Measurements from ENCODE around the gene D2HGDH. TPM values are rescaled to one million over a fixed set of nuclear protein-coding genes. Genes with fewer than 3 reads are reported as not detected.

The D2HGDH gene
- total and polyA plus RNA-seq, 2 of the 8 experiments (the other 6 are each of a cell fraction or from before 2014, with no cell fraction given) = 3.4 to 8.1 TPM

DNA sequence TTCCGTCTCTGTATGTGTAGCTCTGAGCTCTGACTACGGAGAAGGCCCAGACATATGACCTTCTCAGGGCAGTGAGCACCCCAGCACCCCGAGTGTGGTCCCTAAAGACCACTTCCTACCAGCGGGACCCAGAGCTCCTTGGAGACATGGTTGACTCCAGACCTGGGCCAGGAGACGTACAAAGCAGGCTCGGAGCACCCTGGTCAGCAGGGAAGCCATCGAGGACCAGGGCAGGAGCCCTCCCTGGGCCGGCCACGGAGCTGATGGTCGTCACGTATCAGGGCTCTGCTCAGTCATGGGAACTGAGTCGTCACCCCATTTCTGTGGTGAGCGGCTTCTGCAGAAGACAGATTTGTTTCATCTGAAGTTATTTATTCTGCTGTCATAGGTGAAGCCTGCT lies 61.8 kb downstream of the D2HGDH start:
- DNase-seq (ENCODE audit: low read depth in 1 of 2, low spot score in 2 of 2) = no peak
- Histone ChIP-seq H2BK120ac (replicated peaks; ENCODE audit: low read depth, low read length) (no peak overlapping the region), H3K56ac (replicated peaks; ENCODE audit: insufficient read length, low read depth, low read length) (no peak overlapping the region), H3K27ac (ENCODE audit: low read depth, low read length) (no peak overlapping the region), H3K9ac (replicated peaks in 1 of 4; ENCODE audit: extremely low read depth in 1 of 4, low read depth in 3 of 4, low read length in 3 of 4) (no peak overlapping the region), H4K91ac (replicated peaks; ENCODE audit: insufficient read length, low read length) (no peak overlapping the region), H3K79me2 (ENCODE audit: control insufficient read depth in 1 of 2, insufficient read depth in 2 of 2, low read length in 2 of 2) (no peaks in the 10 kb centered on the region), H2BK12ac (ENCODE audit: low read depth, low read length) (no peak overlapping the region), H3K4me2 (ENCODE audit: insufficient read depth in 1 of 2, low read depth in 2 of 2, low read length in 2 of 2) (no peak overlapping the region), H2BK20ac (ENCODE audit: low read length) (no peak overlapping the region), H3K23ac (ENCODE audit: insufficient read length) (no peak overlapping the region), H4K20me1 (replicated peaks in 1 of 2; ENCODE audit: control insufficient read depth in 1 of 2, insufficient read depth in 2 of 2, low read length in 2 of 2) (no peaks in the 10 kb centered on the region), H2BK5ac (ENCODE audit: low read depth, low read length) (no peak overlapping the region), H3K36me3 (ENCODE audit: control insufficient read depth in 2 of 4, insufficient read depth in 4 of 4, low read length in 3 of 4) (no peaks in the 10 kb centered on the region), H2AK5ac (ENCODE audit: low read depth, low read length) (no peak overlapping the region), H2AFZ (ENCODE audit: low read length) (no peak overlapping the region), H3K4ac (replicated peaks; ENCODE audit: insufficient read length, low read depth, low read length) (no peak overlapping the region), H2BK15ac (ENCODE audit: low read length) (no peak overlapping the region), H3K4me1 (replicated peaks in 1 of 4; ENCODE audit: control insufficient read depth in 3 of 4, insufficient read depth in 4 of 4, low read length in 3 of 4) (no peaks in the 10 kb centered on the region), H3K4me3 (ENCODE audit: extremely low read depth in 1 of 4, insufficient read depth in 2 of 4, low read depth in 3 of 4, low read length in 4 of 4) (no peak overlapping the region), H3K23me2 (ENCODE audit: low read depth, low read length) (peaks cover 2% of the 10 kb centered on the region; the same call in 1 of the 2 replicates), H3K18ac (ENCODE audit: extremely low read depth, low read length) (no peak overlapping the region), H3K27me3 (replicated peaks in 1 of 4; ENCODE audit: control insufficient read depth in 3 of 4, extremely low read depth in 1 of 4, insufficient read depth in 3 of 4, low read length in 3 of 4) (no peaks in the 10 kb centered on the region), H4K8ac (ENCODE audit: extremely low read depth, insufficient read depth, low read length) (no peak overlapping the region), H3K14ac (ENCODE audit: insufficient read length) (no peak overlapping the region), H3K79me1 (ENCODE audit: low read depth, low read length) (no peaks in the 10 kb centered on the region), H4K5ac (ENCODE audit: insufficient read length, low read depth, low read length) (no peak overlapping the region), H3K9me3 (ENCODE audit: insufficient read depth in 2 of 2, low read depth in 1 of 2, low read length in 1 of 2) (peaks cover 0 to 2% of the 10 kb centered on the region in 2 experiments; a peak in 3 of 4 replicates)
- TF ChIP-seq RAD21 (IDR thresholded peaks at IDR 0.05 in 1 of 2, conservative IDR thresholded peaks at IDR 0.05 in 1 of 2; ENCODE audit: low read depth in 2 of 2, low read length in 2 of 2) (no peak), GTF2F1 (IDR thresholded peaks at IDR 0.05; ENCODE audit: borderline replicate concordance, low read depth, low read length) (no peak), CTBP2 (IDR thresholded peaks at IDR 0.05; ENCODE audit: borderline replicate concordance, insufficient read depth, insufficient read length, low read length) (no peak), HDAC6 (IDR thresholded peaks at IDR 0.05; ENCODE audit: low read depth, low read length) (no peak), SAP30 (IDR thresholded peaks at IDR 0.05; ENCODE audit: insufficient read depth, insufficient replicate concordance, low read length) (no peak), MAFK (IDR thresholded peaks at IDR 0.05; ENCODE audit: low read depth, low read length) (no peak)
- TF ChIP-seq, protein P1, sequence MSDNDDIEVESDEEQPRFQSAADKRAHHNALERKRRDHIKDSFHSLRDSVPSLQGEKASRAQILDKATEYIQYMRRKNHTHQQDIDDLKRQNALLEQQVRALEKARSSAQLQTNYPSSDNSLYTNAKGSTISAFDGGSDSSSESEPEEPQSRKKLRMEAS (IDR thresholded peaks at IDR 0.05) = no peak
- TF ChIP-seq, protein P2, sequence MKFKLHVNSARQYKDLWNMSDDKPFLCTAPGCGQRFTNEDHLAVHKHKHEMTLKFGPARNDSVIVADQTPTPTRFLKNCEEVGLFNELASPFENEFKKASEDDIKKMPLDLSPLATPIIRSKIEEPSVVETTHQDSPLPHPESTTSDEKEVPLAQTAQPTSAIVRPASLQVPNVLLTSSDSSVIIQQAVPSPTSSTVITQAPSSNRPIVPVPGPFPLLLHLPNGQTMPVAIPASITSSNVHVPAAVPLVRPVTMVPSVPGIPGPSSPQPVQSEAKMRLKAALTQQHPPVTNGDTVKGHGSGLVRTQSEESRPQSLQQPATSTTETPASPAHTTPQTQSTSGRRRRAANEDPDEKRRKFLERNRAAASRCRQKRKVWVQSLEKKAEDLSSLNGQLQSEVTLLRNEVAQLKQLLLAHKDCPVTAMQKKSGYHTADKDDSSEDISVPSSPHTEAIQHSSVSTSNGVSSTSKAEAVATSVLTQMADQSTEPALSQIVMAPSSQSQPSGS (IDR thresholded peaks at IDR 0.05; ENCODE audit: low read length) = no peak
- no peak for FAIRE-seq
- ChIA-PET CTCF (ENCODE audit: partially characterized antibody) (interaction anchor here (0.9 to 1.6 kb wide), 2 partner anchors 71 to 82 kb away, joined by 4 to 5 read pairs; no protein-coding TSS in a partner anchor), POLR2A (ENCODE audit: partially characterized antibody) (interaction anchor here (0.9 kb wide), 1 partner anchor 24 kb away, joined by 3 read pairs; no protein-coding TSS in a partner anchor)
- 94% methylated on average over 9 of the region's 13 CpGs; no CpG with 5 or more reads in 1 of the 2 experiments for WGBS, 2 experiments (ENCODE audit: extremely low coverage in 1 of 2, insufficient coverage in 1 of 2, insufficient read length in 1 of 2, insufficient replicate concordance in 2 of 2, low coverage in 1 of 2, low lambda C conversion rate in 2 of 2, missing lambda C conversion rate in 1 of 2)
